ENCODE data around the gene REEP6.
"Not testable (repeated sequence)": the region's sequence is repeated elsewhere in the genome, so short reads cannot be mapped to it uniquely, and the experiment has no call there.

REEP6 gene

GRCh38 chr19:1522838-1523237 lies 31.9 kb downstream of the REEP6 start:
- no peak for DNase-seq

- DNase-seq: peak in 16 of 56 donors; percentile 2 to 63 (median 18)
Observed at GRCh38 chr19:1523412-1524286, 32.7 kb downstream of the REEP6 start, which contains the start of gene PLK5. Gene PLK5, plus strand, starts transcription at chr19:1524077. Its CDS starts 2,920 bp downstream, at chr19:1526997.

- DNase-seq: peak in 1 of 56 donors; percentile 33
Observed at GRCh38 chr19:1524287-1524971, 33.4 kb downstream of the REEP6 start.

GRCh38 chr19:1524972-1525325 lies 34.0 kb downstream of the REEP6 start:
- no peak for DNase-seq

GRCh38 chr19:1525343-1525742 lies 34.4 kb downstream of the REEP6 start:
- no peak for DNase-seq

- DNase-seq: no peak
Observed at GRCh38 chr19:1526066-1526778, 35.2 kb downstream of the REEP6 start.

- DNase-seq: no peak
Observed at GRCh38 chr19:1526979-1527649, 36.1 kb downstream of the REEP6 start.

- no peak for DNase-seq
Observed at GRCh38 chr19:1527650-1528309, 36.8 kb downstream of the REEP6 start.

- no peak for DNase-seq
Observed at GRCh38 chr19:1528596-1529429, 37.8 kb downstream of the REEP6 start.

GRCh38 chr19:1529430-1529816 lies 38.4 kb downstream of the REEP6 start:
- DNase-seq: no peak

GRCh38 chr19:1530856-1531255 lies 39.9 kb downstream of the REEP6 start:
- not testable (repeated sequence) for DNase-seq

- no peak for DNase-seq
Observed at GRCh38 chr19:1531587-1531986, 40.6 kb downstream of the REEP6 start.

- DNase-seq: no peak
Observed at GRCh38 chr19:1532003-1532402, 41.0 kb downstream of the REEP6 start.

GRCh38 chr19:1533510-1534150 lies 42.6 kb downstream of the REEP6 start:
- DNase-seq: no peak

- no peak for DNase-seq
Observed at GRCh38 chr19:1534972-1535371, 44.0 kb downstream of the REEP6 start.

- DNase-seq: not testable (repeated sequence)
Observed at GRCh38 chr19:1535699-1536098, 44.7 kb downstream of the REEP6 start.

GRCh38 chr19:1538978-1539377 lies 48.0 kb downstream of the REEP6 start:
- no peak for DNase-seq

GRCh38 chr19:1539749-1540148 lies 48.8 kb downstream of the REEP6 start:
- DNase-seq: not testable (repeated sequence)

GRCh38 chr19:1540365-1540925 lies 49.5 kb downstream of the REEP6 start:
- no peak for DNase-seq

Measured in nucleus accumbens (tissue), 56 donors.